ENCODE data around the gene PLPP1. TPM values are rescaled to one million over a fixed set of nuclear protein-coding genes. Genes with fewer than 3 reads are reported as not detected.

Gene PLPP1
- total RNA-seq, result 20.5 and 44.4 TPM in 2 replicates

DNA sequence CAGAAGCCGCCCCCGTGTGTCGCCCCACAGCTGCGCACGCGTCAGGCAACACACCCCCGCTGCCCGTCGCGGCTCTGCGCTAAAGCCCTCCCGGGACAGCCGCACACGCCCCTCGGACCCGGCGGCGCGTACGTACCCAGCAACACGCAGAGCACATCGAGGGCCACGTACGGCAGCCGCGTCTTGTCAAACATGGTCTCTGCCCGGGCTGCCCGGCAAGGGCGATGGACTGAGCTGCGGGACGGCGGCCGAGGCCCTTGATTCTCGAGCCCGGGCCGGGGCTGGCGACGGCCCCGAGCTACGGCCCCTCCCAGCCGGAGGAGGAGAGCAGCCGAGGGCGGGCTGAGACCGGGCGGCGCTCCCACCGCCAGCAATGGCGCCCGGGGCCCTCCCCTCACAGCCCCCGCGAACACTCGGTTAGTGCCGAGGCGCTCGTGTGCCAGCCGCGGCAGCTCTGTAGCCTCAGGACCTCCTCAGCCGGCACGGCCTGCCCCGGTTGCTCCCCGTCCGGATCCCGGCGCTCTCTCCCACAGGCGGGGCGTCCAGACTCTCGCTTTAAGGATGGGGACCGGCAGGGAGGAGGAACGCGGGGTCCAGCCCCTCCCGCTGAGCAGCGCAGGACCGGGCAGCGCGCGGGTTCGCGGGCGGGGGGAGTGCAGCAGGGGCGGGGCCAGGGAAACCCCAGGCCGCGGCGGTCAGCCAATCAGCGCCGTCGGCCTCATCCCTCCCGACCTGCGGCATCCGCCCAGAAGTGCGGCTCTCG, at the start of gene PLPP1:
Gene PLPP1, minus strand, starts transcription at position 529 of the 763 bp plus-strand sequence. Its CDS starts 335 bp downstream, at position 194.

Other genes with a start within 250 kb of the PLPP1 start
- gene DHX29, start 227.3 kb downstream of the PLPP1 start, total RNA-seq, result 11.3 and 14.7 TPM in 2 replicates
- 21.8 and 30.6 TPM in 2 replicates for gene MTREX, start 227.0 kb downstream of the PLPP1 start, total RNA-seq
- gene SLC38A9, start 177.4 kb upstream of the PLPP1 start, total RNA-seq, result 12.7 and 14.5 TPM in 2 replicates
- not detected in 2 replicates for gene DDX4, start 203.1 kb upstream of the PLPP1 start, total RNA-seq